GM13976 (cell line): ENCODE measurements around the gene FGFBP1.

Experiments used
- DNase-seq: peaks from one replicate; pipeline ENCODE4 v3.0.0; 2012; ENCODE audit warnings: low spot score
- in situ Hi-C: fragments of 300-500 bp; cut with MboI; formaldehyde crosslinking; loops from one replicate; pipeline ENCODE4 v1.12.0; 2022; ENCODE audit warnings: low sequenced_read_pairs, mixed read lengths, inconsistent platforms; ENCODE audit not compliant: unreplicated experiment
- TF ChIP-seq, protein P1 (sequence below): IDR thresholded peaks from 2 replicates; pipeline ENCODE4 v1.5.1; 2012; ENCODE audit warnings: borderline replicate concordance, mild to moderate bottlenecking; ENCODE audit not compliant: insufficient read depth; ENCODE audit errors: extremely low read depth, missing control alignments, control extremely low read depth

Gene FGFBP1

DNA sequence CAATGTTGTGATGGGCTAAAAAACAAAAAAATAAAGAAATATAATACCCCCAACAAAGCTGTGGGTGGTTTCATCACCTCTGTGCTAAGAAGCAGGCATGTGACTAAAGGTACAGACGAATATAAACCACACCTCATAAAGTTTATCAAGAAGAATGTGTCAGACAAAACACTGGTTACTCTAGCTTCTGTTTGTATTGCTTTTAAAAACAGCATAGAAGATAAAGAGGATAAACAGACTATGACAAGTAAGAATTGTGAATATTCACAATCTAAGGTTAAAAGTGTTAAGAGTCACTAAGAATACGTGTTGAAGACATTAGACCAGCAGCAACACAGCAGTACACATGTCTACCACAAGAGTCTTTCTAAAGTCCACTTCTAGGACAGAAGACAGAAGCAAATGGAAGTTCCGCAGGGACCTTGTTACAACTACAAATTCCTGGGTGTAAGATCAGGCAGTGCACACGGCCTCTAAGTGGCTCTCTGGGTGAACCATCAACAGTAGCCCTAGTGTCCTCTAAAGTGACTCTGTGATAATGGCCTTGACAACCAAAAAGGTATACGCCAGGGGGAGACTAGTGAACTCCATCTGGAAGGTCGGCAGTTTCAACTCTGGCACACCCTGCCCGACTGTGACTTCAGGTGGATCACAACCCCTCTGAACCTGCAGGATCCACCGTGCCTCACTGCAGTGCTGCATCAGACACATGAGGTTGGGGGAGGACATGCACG lies 32.7 kb upstream of the FGFBP1 start:
- in situ Hi-C loops: no loop called here
- no peak for DNase-seq

DNA sequence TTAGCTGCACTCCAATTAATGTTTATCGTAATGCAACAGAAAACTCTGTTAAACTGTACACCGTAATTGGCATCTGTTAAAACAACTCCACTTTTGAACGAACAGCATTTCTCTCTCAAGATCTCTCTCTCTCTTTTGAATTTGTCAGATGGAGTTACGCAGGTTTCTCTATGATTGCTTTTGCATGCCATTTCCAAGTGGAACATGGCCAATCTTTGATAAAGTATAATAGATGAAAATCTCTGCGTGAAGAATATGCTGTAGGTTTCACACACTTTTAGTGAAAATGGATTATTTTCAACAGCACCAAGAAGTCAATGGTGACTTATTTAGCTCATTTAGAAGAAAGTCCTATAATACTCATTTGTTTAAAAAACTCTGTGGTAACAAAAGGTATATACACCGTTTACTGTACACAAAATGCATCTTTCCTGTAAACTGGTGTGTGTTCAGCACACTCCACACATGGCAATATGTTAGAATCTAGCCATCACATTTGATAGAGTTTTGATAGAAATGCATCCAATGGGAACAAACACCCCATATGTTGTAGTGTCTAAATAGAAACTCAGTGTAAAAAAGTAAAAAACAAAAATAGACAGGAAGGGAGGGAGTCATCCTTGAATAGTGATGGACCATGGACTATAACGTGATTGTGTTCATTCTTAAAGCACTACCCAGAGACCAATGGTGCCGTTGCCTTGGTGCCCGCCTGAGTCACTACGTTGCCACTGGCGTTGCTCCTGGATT lies 30.2 kb upstream of the FGFBP1 start:
- in situ Hi-C loops: no loop called here
- TF ChIP-seq, protein P1, sequence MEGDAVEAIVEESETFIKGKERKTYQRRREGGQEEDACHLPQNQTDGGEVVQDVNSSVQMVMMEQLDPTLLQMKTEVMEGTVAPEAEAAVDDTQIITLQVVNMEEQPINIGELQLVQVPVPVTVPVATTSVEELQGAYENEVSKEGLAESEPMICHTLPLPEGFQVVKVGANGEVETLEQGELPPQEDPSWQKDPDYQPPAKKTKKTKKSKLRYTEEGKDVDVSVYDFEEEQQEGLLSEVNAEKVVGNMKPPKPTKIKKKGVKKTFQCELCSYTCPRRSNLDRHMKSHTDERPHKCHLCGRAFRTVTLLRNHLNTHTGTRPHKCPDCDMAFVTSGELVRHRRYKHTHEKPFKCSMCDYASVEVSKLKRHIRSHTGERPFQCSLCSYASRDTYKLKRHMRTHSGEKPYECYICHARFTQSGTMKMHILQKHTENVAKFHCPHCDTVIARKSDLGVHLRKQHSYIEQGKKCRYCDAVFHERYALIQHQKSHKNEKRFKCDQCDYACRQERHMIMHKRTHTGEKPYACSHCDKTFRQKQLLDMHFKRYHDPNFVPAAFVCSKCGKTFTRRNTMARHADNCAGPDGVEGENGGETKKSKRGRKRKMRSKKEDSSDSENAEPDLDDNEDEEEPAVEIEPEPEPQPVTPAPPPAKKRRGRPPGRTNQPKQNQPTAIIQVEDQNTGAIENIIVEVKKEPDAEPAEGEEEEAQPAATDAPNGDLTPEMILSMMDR: no peak
- no peak for DNase-seq

More for the DNA sequence above, 32.7 kb upstream of the FGFBP1 start:
- TF ChIP-seq, protein P1: no peak

DNA sequence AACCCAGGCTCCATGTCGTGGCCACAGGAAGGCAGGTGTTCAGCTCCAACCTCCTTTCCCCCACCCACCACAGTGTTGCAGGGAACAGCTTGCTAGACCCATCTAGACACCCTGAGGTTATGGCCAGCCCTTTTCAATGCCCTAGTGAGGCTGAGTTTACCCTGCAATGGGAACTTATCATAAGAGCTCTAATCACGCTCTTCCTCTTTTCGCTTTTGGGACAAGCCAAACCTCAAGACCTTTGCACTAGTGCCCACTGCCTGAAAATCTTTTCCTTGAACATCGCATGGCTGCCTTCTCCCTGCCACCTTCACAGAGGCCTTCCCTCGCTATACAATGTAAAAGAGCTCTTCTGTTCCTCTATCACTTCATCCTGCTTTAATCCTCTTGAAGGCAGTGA lies 26.8 kb upstream of the FGFBP1 start:
- TF ChIP-seq, protein P1: no peak
- DNase-seq: no peak
- in situ Hi-C loops: no loop called here

DNA sequence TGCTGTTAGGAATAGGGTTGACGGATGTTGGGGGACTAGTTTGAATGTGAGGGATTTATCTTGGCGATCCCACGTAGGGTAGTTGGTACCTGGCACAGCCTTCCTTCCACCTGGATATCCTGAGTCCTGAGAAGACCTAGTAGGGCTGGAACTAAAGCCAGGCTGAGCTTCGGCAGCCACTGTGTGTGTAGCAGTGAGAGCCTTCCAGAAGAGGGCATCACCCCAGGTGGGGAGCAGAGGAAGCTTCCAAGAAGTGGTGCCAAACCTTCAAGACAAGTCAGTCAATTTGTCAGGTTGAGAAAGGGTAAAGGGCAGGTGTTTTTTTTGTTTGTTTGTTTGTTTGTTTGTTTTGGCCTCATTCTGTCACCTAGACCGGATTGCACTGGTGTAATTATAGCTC lies 25.6 kb upstream of the FGFBP1 start:
- TF ChIP-seq, protein P1: no peak
- in situ Hi-C loops: no loop called here
- DNase-seq: no peak

DNA sequence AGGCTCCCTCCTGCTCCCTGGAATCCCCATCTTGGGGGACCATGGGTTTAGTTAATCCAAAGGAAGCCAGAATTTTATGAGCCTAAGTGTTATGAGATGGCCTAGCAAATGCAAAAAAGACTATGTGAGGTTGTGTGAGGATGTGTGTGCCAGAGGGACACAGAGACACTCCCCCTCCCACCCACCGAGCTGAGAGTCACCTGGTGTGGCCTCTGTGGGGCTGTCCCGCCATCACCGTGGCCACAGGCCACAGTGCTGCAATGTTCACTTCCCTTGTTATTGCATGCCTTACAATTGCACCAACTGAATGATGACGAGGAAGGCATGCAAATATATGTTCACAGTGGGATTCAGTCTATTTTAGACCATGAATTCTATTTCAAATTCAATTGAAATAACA lies 25.0 kb upstream of the FGFBP1 start:
- TF ChIP-seq, protein P1: no peak
- DNase-seq: peak; percentile 65
- in situ Hi-C loops: no loop called here

DNA sequence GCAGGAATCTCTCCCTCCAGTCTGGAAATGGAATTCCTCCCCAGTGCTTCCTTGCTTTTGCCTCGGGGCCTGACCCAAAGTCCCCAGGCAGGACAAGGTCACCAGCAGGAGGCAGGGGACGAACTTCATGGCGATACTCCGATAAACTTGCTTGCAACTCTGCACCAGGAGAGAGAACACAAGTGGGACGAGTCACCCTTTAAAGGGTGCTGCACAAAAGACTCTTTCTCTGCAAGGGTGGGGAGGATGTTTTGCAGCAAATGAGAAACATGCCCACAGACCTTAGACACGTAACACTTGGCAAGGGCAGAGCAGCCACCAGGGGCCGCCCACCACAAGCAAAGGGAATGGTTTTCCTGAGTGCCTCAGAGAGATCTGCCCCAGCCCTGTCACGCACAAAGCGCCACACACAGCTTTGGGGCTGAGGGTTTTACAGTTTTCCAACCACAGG lies 24.5 kb upstream of the FGFBP1 start, which contains the start of gene FGFBP2:
FGFBP2 (minus strand) TSS at position 175 of the 451 bp plus-strand sequence; CDS start at position 129, 46 bp downstream.
- TF ChIP-seq, protein P1: peak; percentile 41
- peak; percentile 35 for DNase-seq
- in situ Hi-C loops: no loop called here
